GM12878 (cell line): ENCODE measurements around the gene GGNBP2. TPM values are rescaled to one million over a fixed set of nuclear protein-coding genes. Genes with fewer than 3 reads are reported as not detected.

Experiments
- BCL11A ChIP-seq: IDR thresholded peaks from 2 replicates; pipeline ENCODE4 v1.6.1; 2011; ENCODE audit warnings: low read depth, low read length
- ESRRA ChIP-seq: IDR thresholded peaks from 2 replicates; pipeline ENCODE4 v1.6.1; 2012; ENCODE audit warnings: mild to moderate bottlenecking, low read length, improper control_type of control experiment
- EZH2 ChIP-seq: IDR thresholded peaks from 2 replicates; pipeline ENCODE4 v1.6.1; 2012; ENCODE audit warnings: low read depth, mild to moderate bottlenecking, control low read depth, inconsistent platforms, low read length, borderline replicate concordance; ENCODE audit not compliant: control insufficient read depth
- KAT2A ChIP-seq: conservative IDR thresholded peaks from 2 replicates; pipeline ENCODE4 v1.6.1; 2011; ENCODE audit warnings: low read depth, low read length; ENCODE audit not compliant: control insufficient read depth
- NFYB ChIP-seq: IDR thresholded peaks from 2 replicates; pipeline ENCODE4 v1.6.1; 2011; ENCODE audit warnings: low read depth, mild to moderate bottlenecking, low read length, improper control_type of control experiment, moderate library complexity; ENCODE audit not compliant: insufficient read depth
- NR2C2 ChIP-seq: IDR thresholded peaks from 2 replicates; pipeline ENCODE4 v1.6.1; 2011; ENCODE audit warnings: borderline replicate concordance, low read depth; ENCODE audit not compliant: control insufficient read depth, insufficient read length
- RAD51 ChIP-seq: fragments of 450-650 bp; IDR thresholded peaks from 2 replicates; pipeline ENCODE4 v1.6.1; 2016; ENCODE audit warnings: moderate library complexity, mild to moderate bottlenecking, inconsistent platforms
- RUNX3 ChIP-seq: IDR thresholded peaks from 2 replicates; pipeline ENCODE4 v1.6.1; 2012; ENCODE audit warnings: low read length, inconsistent platforms
- SIN3A ChIP-seq: IDR thresholded peaks from 2 replicates; pipeline ENCODE4 v1.6.1; 2012; ENCODE audit warnings: low read depth, low read length, improper control_type of control experiment
- SPI1 ChIP-seq: IDR thresholded peaks from 2 replicates; pipeline ENCODE4 v1.6.1; 2011; ENCODE audit warnings: low read depth, mild to moderate bottlenecking, low read length, moderate library complexity, borderline replicate concordance; ENCODE audit not compliant: insufficient read depth
- YBX1 ChIP-seq: fragments of 450-650 bp; IDR thresholded peaks from 2 replicates; pipeline ENCODE4 v1.6.1; 2016; ENCODE audit warnings: antibody characterized with exemption
- ZBED1 ChIP-seq: IDR thresholded peaks from 2 replicates; pipeline ENCODE4 v1.6.1; 2016; ENCODE audit warnings: borderline replicate concordance
- ZNF207 ChIP-seq: fragments of 450-650 bp; IDR thresholded peaks from 2 replicates; pipeline ENCODE4 v1.6.1; 2014; ENCODE audit warnings: antibody characterized with exemption, mild to moderate bottlenecking, borderline replicate concordance
- polyA plus RNA-seq, 11 experiments: library from polyadenylated mRNA; depleted of rRNA in 4 of 11; unstranded in 6 of 11; stranded (reverse) in 5 of 11; fragments of >200 nt; fragmentation: Nextera tagmentation in 4 of 11; fragmentation: Illumina TruSeq in 1 of 11; extraction: Ambion mirVana in 4 of 11; extraction: Trizol in 1 of 11; gene quantifications; 1 replicate in 1 of 11; 2 replicates in 10 of 11; pipeline versions ENCODE4 v1.2.1 to v1.2.3, GENCODE V29; 2011 to 2016; ENCODE audit warnings: inconsistent platforms in 2 of 11, missing spikeins in 2 of 11, low read depth in 1 of 11
- total RNA-seq, 4 experiments: library from RNA; depleted of rRNA in 3 of 4; stranded (reverse); fragments of >200 nt in 3 of 4; fragmentation: Illumina TruSeq in 1 of 4; extraction: Trizol in 1 of 4; gene quantifications; 2 replicates each; pipeline versions ENCODE4 v1.2.1 to v1.2.3, GENCODE V29; 2013 to 2021
- TF ChIP-seq, protein P1 (sequence below): fragments of 450-650 bp; IDR thresholded peaks from 2 replicates; pipeline ENCODE4 v1.6.1; 2017; ENCODE audit warnings: mild to moderate bottlenecking, moderate library complexity
- TF ChIP-seq, protein P2 (sequence below): IDR thresholded peaks from 2 replicates; pipeline ENCODE4 v1.6.1; 2011; ENCODE audit warnings: low read depth, low read length, improper control_type of control experiment, borderline replicate concordance
- TF ChIP-seq, protein P3 (sequence below): fragments of 450-650 bp; formaldehyde crosslinking; IDR thresholded peaks from 2 replicates; pipeline ENCODE4 v1.5.0; 2022; ENCODE audit warnings: mild to moderate bottlenecking, missing genetic modification characterization
- TF ChIP-seq, protein P4 (sequence below): fragments of 450-650 bp; IDR thresholded peaks from 2 replicates; pipeline ENCODE4 v1.6.1; 2018; ENCODE audit warnings: borderline replicate concordance, mild to moderate bottlenecking; ENCODE audit not compliant: partially characterized antibody

Gene GGNBP2
- total and polyA plus RNA-seq, 10 of the 15 experiments (the other 5 are each of a cell fraction or from before 2014, with no cell fraction given), result 36.3 to 82.0 (median 50.0) TPM

DNA sequence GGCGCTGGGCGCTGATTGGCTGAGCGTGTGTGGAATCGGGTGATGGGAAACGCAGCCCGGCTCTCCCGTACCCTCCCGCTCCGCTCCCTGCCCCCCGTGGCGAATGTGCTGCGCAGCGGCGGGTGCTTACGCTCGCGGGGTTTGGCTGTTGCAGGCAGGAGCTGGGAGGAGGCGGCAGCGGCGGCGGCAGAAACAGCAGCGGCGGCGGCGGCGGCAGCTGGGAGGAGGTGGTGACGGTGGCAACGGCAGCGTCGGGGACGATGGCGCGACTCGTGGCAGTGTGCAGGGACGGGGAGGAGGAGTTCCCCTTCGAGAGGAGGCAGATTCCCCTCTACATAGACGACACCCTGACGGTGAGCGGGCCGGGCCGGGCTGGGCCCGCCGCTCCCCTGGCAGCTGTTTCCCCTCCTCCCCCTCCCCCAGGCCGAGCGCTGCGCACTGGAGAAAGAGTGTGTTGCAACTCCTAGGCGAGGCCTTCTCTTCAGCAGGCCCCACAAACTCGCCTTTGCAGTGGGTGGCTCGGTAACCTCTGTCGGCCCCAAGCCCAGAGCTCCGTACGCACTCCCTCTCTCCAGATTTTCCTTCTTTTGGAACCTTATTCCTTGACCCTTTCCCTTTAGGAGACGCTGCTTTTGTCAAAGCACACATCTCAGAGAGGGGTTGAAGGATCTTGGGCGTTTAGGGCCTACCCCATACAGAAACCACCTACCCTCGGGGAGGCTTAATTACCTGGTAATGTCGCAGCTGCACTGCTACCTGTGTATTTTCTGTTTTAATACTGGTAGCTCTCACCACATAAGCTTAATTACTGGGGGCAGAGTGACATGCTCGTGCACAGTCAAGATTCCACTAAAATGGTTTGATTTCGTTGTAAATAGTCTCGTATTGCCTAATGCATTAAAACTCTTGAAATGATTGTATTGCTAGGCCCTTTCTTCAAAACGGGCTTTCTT, 1.0 kb downstream of the GGNBP2 start (continued):
- TF ChIP-seq, protein P1, sequence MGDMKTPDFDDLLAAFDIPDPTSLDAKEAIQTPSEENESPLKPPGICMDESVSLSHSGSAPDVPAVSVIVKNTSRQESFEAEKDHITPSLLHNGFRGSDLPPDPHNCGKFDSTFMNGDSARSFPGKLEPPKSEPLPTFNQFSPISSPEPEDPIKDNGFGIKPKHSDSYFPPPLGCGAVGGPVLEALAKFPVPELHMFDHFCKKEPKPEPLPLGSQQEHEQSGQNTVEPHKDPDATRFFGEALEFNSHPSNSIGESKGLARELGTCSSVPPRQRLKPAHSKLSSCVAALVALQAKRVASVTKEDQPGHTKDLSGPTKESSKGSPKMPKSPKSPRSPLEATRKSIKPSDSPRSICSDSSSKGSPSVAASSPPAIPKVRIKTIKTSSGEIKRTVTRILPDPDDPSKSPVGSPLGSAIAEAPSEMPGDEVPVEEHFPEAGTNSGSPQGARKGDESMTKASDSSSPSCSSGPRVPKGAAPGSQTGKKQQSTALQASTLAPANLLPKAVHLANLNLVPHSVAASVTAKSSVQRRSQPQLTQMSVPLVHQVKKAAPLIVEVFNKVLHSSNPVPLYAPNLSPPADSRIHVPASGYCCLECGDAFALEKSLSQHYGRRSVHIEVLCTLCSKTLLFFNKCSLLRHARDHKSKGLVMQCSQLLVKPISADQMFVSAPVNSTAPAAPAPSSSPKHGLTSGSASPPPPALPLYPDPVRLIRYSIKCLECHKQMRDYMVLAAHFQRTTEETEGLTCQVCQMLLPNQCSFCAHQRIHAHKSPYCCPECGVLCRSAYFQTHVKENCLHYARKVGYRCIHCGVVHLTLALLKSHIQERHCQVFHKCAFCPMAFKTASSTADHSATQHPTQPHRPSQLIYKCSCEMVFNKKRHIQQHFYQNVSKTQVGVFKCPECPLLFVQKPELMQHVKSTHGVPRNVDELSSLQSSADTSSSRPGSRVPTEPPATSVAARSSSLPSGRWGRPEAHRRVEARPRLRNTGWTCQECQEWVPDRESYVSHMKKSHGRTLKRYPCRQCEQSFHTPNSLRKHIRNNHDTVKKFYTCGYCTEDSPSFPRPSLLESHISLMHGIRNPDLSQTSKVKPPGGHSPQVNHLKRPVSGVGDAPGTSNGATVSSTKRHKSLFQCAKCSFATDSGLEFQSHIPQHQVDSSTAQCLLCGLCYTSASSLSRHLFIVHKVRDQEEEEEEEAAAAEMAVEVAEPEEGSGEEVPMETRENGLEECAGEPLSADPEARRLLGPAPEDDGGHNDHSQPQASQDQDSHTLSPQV, result no peak
- TF ChIP-seq YBX1 (no peak), RUNX3 (peak; percentile 66), BCL11A (peak; percentile 36; the same call in 1 of the 2 replicates), NR2C2 (no peak), EZH2 (no peak), ESRRA (no peak), ZNF207 (peak; percentile 82; the same call in 1 of the 2 replicates), SPI1 (no peak), SIN3A (peak; percentile 61; the same call in 1 of the 2 replicates), NFYB (peak; percentile 84), KAT2A (no peak), ZBED1 (no peak), RAD51 (no peak)
- TF ChIP-seq, protein P2, sequence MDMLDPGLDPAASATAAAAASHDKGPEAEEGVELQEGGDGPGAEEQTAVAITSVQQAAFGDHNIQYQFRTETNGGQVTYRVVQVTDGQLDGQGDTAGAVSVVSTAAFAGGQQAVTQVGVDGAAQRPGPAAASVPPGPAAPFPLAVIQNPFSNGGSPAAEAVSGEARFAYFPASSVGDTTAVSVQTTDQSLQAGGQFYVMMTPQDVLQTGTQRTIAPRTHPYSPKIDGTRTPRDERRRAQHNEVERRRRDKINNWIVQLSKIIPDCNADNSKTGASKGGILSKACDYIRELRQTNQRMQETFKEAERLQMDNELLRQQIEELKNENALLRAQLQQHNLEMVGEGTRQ, result no peak
- TF ChIP-seq, protein P3, sequence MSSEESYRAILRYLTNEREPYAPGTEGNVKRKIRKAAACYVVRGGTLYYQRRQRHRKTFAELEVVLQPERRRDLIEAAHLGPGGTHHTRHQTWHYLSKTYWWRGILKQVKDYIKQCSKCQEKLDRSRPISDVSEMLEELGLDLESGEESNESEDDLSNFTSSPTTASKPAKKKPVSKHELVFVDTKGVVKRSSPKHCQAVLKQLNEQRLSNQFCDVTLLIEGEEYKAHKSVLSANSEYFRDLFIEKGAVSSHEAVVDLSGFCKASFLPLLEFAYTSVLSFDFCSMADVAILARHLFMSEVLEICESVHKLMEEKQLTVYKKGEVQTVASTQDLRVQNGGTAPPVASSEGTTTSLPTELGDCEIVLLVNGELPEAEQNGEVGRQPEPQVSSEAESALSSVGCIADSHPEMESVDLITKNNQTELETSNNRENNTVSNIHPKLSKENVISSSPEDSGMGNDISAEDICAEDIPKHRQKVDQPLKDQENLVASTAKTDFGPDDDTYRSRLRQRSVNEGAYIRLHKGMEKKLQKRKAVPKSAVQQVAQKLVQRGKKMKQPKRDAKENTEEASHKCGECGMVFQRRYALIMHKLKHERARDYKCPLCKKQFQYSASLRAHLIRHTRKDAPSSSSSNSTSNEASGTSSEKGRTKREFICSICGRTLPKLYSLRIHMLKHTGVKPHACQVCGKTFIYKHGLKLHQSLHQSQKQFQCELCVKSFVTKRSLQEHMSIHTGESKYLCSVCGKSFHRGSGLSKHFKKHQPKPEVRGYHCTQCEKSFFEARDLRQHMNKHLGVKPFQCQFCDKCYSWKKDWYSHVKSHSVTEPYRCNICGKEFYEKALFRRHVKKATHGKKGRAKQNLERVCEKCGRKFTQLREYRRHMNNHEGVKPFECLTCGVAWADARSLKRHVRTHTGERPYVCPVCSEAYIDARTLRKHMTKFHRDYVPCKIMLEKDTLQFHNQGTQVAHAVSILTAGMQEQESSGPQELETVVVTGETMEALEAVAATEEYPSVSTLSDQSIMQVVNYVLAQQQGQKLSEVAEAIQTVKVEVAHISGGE (CRISPR knock-in tag), result no peak
- TF ChIP-seq, protein P4, sequence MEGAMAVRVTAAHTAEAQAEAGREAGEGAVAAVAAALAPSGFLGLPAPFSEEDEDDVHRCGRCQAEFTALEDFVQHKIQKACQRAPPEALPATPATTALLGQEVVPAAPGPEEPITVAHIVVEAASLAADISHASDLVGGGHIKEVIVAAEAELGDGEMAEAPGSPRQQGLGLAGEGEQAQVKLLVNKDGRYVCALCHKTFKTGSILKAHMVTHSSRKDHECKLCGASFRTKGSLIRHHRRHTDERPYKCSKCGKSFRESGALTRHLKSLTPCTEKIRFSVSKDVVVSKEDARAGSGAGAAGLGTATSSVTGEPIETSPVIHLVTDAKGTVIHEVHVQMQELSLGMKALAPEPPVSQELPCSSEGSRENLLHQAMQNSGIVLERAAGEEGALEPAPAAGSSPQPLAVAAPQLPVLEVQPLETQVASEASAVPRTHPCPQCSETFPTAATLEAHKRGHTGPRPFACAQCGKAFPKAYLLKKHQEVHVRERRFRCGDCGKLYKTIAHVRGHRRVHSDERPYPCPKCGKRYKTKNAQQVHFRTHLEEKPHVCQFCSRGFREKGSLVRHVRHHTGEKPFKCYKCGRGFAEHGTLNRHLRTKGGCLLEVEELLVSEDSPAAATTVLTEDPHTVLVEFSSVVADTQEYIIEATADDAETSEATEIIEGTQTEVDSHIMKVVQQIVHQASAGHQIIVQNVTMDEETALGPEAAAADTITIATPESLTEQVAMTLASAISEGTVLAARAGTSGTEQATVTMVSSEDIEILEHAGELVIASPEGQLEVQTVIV, result no peak
